Uterus (tissue), 2 donors: ENCODE data around the gene MRPL14.

Experiments
- POLR2A ChIP-seq, 2 donors: fragments of 450-650 bp; IDR thresholded peaks; one replicate each; pipeline ENCODE4 v1.6.1; 2016; ENCODE audit warnings: antibody characterized with exemption in 2 of 2, mild to moderate bottlenecking in 1 of 2, moderate library complexity in 1 of 2
- TF ChIP-seq, protein P1 (sequence below), 4 experiments: fragments of 200-600 bp in 2 of 4; fragments of 450-650 bp in 2 of 4; sonication (generic) in 2 of 4; IDR thresholded peaks; one replicate each; pipeline ENCODE4 v1.5.1; 2016 to 2019; ENCODE audit warnings: antibody characterized with exemption in 4 of 4, mild to moderate bottlenecking in 2 of 4, moderate library complexity in 1 of 4

DNA sequence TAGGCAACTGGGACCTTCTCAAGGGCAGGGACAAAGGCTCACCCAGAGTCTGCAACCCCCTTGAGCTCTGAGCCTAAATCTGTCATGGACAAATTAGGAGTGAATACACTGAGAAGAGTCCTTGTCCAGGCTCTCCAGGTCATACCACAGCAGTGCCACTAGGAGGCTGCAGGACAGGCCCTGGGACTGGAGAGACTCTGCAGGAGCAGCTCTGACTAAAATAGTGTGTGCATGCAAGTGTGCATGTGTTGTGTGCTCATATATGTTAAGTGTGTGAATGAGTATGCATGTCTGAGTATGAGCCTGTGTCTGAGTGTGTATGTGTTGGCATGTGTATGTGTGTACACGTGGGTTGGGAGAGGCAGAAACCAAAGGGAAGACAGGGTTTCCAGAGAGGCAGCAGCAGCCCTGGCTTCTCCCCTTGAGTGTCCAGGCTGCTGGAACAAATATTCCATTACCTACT, 27.1 kb downstream of the MRPL14 start:
- TF ChIP-seq, protein P1, sequence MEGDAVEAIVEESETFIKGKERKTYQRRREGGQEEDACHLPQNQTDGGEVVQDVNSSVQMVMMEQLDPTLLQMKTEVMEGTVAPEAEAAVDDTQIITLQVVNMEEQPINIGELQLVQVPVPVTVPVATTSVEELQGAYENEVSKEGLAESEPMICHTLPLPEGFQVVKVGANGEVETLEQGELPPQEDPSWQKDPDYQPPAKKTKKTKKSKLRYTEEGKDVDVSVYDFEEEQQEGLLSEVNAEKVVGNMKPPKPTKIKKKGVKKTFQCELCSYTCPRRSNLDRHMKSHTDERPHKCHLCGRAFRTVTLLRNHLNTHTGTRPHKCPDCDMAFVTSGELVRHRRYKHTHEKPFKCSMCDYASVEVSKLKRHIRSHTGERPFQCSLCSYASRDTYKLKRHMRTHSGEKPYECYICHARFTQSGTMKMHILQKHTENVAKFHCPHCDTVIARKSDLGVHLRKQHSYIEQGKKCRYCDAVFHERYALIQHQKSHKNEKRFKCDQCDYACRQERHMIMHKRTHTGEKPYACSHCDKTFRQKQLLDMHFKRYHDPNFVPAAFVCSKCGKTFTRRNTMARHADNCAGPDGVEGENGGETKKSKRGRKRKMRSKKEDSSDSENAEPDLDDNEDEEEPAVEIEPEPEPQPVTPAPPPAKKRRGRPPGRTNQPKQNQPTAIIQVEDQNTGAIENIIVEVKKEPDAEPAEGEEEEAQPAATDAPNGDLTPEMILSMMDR (IDR thresholded peaks at IDR 0.05), result peak in 2 of 4 experiments; percentile 16 to 18
- no peak for TF ChIP-seq POLR2A (IDR thresholded peaks at IDR 0.05)
